Loucy (cell line): ENCODE data around the gene PLCG1.

Experiments
- EZH2phosphoT487 ChIP-seq: fragments of 200-600 bp; IDR thresholded peaks from 2 replicates; pipeline ENCODE4 v1.6.1; 2018; ENCODE audit warnings: antibody characterized with exemption, mild to moderate bottlenecking, moderate library complexity, borderline replicate concordance
- TF ChIP-seq, protein P1 (sequence below): fragments of 200-600 bp; sonication (generic); conservative IDR thresholded peaks from 2 replicates; pipeline ENCODE4 v1.5.1; 2014; ENCODE audit warnings: mild to moderate bottlenecking, antibody characterized with exemption, low read length

DNA sequence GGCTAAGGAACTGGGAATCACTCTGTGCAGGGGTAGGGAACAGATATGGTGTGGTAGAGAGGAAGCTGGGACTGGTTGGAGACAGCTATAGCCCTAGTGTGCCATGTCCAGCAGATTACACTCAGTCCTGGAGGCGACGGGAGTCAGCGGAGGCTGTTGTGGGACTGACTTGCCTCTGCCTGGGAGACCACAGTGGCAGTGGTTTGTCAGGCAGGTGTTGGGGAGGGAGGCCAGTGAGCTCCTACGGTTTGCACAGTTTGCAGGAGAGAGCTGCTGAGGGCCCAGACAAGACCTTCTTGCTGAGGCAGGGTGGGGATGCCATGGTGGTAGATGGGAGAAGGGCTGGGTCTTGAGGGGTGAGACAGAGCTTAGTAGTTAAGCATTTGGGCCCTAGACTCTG lies 4.9 kb downstream of the PLCG1 start:
- TF ChIP-seq, protein P1, sequence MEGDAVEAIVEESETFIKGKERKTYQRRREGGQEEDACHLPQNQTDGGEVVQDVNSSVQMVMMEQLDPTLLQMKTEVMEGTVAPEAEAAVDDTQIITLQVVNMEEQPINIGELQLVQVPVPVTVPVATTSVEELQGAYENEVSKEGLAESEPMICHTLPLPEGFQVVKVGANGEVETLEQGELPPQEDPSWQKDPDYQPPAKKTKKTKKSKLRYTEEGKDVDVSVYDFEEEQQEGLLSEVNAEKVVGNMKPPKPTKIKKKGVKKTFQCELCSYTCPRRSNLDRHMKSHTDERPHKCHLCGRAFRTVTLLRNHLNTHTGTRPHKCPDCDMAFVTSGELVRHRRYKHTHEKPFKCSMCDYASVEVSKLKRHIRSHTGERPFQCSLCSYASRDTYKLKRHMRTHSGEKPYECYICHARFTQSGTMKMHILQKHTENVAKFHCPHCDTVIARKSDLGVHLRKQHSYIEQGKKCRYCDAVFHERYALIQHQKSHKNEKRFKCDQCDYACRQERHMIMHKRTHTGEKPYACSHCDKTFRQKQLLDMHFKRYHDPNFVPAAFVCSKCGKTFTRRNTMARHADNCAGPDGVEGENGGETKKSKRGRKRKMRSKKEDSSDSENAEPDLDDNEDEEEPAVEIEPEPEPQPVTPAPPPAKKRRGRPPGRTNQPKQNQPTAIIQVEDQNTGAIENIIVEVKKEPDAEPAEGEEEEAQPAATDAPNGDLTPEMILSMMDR, result no peak
- TF ChIP-seq EZH2phosphoT487, result no peak
